ENCODE measurements around the gene SLC9C1. TPM values are rescaled to one million over a fixed set of nuclear protein-coding genes. Genes with fewer than 3 reads are reported as not detected.

SLC9C1 gene
- total RNA-seq, 1 donor from 2014 or later = not detected

GRCh38 chr3:112307557-112307956 is 13.5 kb upstream of the SLC9C1 start:
- DNase-seq (ENCODE audit: low spot score) = no peak

GRCh38 chr3:112306825-112307224 is 12.8 kb upstream of the SLC9C1 start:
- no peak for DNase-seq (ENCODE audit: low spot score)

- no peak for DNase-seq (ENCODE audit: low spot score)
Observed at GRCh38 chr3:112304611-112305010, 10.6 kb upstream of the SLC9C1 start.

- no peak for DNase-seq (ENCODE audit: low spot score)
Observed at GRCh38 chr3:112303764-112304325, 9.8 kb upstream of the SLC9C1 start.

GRCh38 chr3:112302881-112303763 is 9.1 kb upstream of the SLC9C1 start:
- DNase-seq (ENCODE audit: low spot score) = no peak

GRCh38 chr3:112302150-112302830 is 8.3 kb upstream of the SLC9C1 start:
- DNase-seq (ENCODE audit: low spot score) = no peak

- DNase-seq (ENCODE audit: low spot score) = no peak
Observed at GRCh38 chr3:112298781-112299180, 4.8 kb upstream of the SLC9C1 start.

- no peak for DNase-seq (ENCODE audit: low spot score)
Observed at GRCh38 chr3:112297714-112298113, 3.7 kb upstream of the SLC9C1 start.

GRCh38 chr3:112289011-112289410 is 5.0 kb downstream of the SLC9C1 start:
- no peak for DNase-seq (ENCODE audit: low spot score)

GRCh38 chr3:112280266-112280665 is 13.8 kb downstream of the SLC9C1 start:
- no peak for DNase-seq (ENCODE audit: low spot score)

- DNase-seq (ENCODE audit: low spot score) = no peak
Observed at GRCh38 chr3:112273536-112273935, 20.5 kb downstream of the SLC9C1 start.

- DNase-seq (ENCODE audit: low spot score) = no peak
Observed at GRCh38 chr3:112261742-112262141, 32.3 kb downstream of the SLC9C1 start.

- no peak for DNase-seq (ENCODE audit: low spot score)
Observed at GRCh38 chr3:112260563-112260962, 33.5 kb downstream of the SLC9C1 start.

- DNase-seq (ENCODE audit: low spot score) = no peak
Observed at GRCh38 chr3:112253301-112253971, 40.6 kb downstream of the SLC9C1 start.

GRCh38 chr3:112247900-112248299 is 46.1 kb downstream of the SLC9C1 start:
- no peak for DNase-seq (ENCODE audit: low spot score)

- no peak for DNase-seq (ENCODE audit: low spot score)
Observed at GRCh38 chr3:112247350-112247749, 46.7 kb downstream of the SLC9C1 start.

GRCh38 chr3:112233083-112233482 is 60.9 kb downstream of the SLC9C1 start:
- DNase-seq (ENCODE audit: low spot score) = no peak

GRCh38 chr3:112231727-112232126 is 62.3 kb downstream of the SLC9C1 start:
- no peak for DNase-seq (ENCODE audit: low spot score)

GRCh38 chr3:112230033-112230432 is 64.0 kb downstream of the SLC9C1 start:
- DNase-seq (ENCODE audit: low spot score) = no peak

- no peak for DNase-seq (ENCODE audit: low spot score)
Observed at GRCh38 chr3:112228786-112229185, 65.2 kb downstream of the SLC9C1 start.

GRCh38 chr3:112200317-112200666 is 93.7 kb downstream of the SLC9C1 start:
- DNase-seq (ENCODE audit: low spot score) = no peak
